Measurements from ENCODE around the gene TMEM119. TPM values are rescaled to one million over a fixed set of nuclear protein-coding genes. Genes with fewer than 3 reads are reported as not detected.
A peak's percentile ranks its signal among the peaks of the same experiment; 100 is the strongest.

Gene TMEM119
- total RNA-seq (ENCODE audit: unreplicated experiment), result 0.36 TPM
- long read RNA-seq, result 0 reads

- H3K27ac Mint-ChIP-seq (ENCODE audit: unreplicated experiment), result no peak within 1 kb of the TSS
- TF ChIP-seq CTCF (IDR thresholded peaks at IDR 0.05; ENCODE audit: unreplicated experiment), result no peak
- H3K36me3 Mint-ChIP-seq (ENCODE audit: low read depth, unreplicated experiment), result no peaks in the 10 kb centered on the region
- no peak within 1 kb of the TSS for H3K4me3 Mint-ChIP-seq (ENCODE audit: unreplicated experiment)
- H3K4me1 Mint-ChIP-seq (ENCODE audit: unreplicated experiment), result no peaks in the 10 kb centered on the region
- H3K27me3 Mint-ChIP-seq (ENCODE audit: unreplicated experiment), result peaks cover 4% of the 10 kb centered on the region
- DNase-seq (ENCODE audit: low spot score), result no peak
- no peaks in the 10 kb centered on the region for H3K9me3 Mint-ChIP-seq (ENCODE audit: unreplicated experiment)
Observed at GRCh38 chr12:108597559-108598471, at the start of gene TMEM119. Gene TMEM119 (minus strand): TSS chr12:108598084. CDS start chr12:108592383, 5,701 bp downstream.

- TF ChIP-seq CTCF (IDR thresholded peaks at IDR 0.05; ENCODE audit: unreplicated experiment), result no peak
- H3K27ac Mint-ChIP-seq (ENCODE audit: unreplicated experiment), result peak overlapping the region; percentile 57
- peaks cover 50% of the 10 kb centered on the region for H3K36me3 Mint-ChIP-seq (ENCODE audit: low read depth, unreplicated experiment)
- H3K9me3 Mint-ChIP-seq (ENCODE audit: unreplicated experiment), result no peaks in the 10 kb centered on the region
- H3K4me3 Mint-ChIP-seq (ENCODE audit: unreplicated experiment), result peak overlapping the region; percentile 28
- DNase-seq (ENCODE audit: low spot score), result no peak
- peaks cover 12% of the 10 kb centered on the region for H3K27me3 Mint-ChIP-seq (ENCODE audit: unreplicated experiment)
- H3K4me1 Mint-ChIP-seq (ENCODE audit: unreplicated experiment), result peaks cover 35% of the 10 kb centered on the region
Observed at GRCh38 chr12:108646600-108647579, 49.0 kb upstream of the TMEM119 start.

- peaks cover 12% of the 10 kb centered on the region for H3K27me3 Mint-ChIP-seq (ENCODE audit: unreplicated experiment)
- no peak for DNase-seq (ENCODE audit: low spot score)
- H3K4me1 Mint-ChIP-seq (ENCODE audit: unreplicated experiment), result peaks cover 37% of the 10 kb centered on the region
- H3K4me3 Mint-ChIP-seq (ENCODE audit: unreplicated experiment), result peak overlapping the region; percentile 74
- no peaks in the 10 kb centered on the region for H3K9me3 Mint-ChIP-seq (ENCODE audit: unreplicated experiment)
- H3K27ac Mint-ChIP-seq (ENCODE audit: unreplicated experiment), result peak overlapping the region; percentile 57
- no peak for TF ChIP-seq CTCF (IDR thresholded peaks at IDR 0.05; ENCODE audit: unreplicated experiment)
- peaks cover 46% of the 10 kb centered on the region for H3K36me3 Mint-ChIP-seq (ENCODE audit: low read depth, unreplicated experiment)
Observed at GRCh38 chr12:108645686-108646599, 48.1 kb upstream of the TMEM119 start.

GRCh38 chr12:108644811-108645120, 46.9 kb upstream of the TMEM119 start:
- no peak for DNase-seq (ENCODE audit: low spot score)
- H3K36me3 Mint-ChIP-seq (ENCODE audit: low read depth, unreplicated experiment), result peaks cover 53% of the 10 kb centered on the region
- TF ChIP-seq CTCF (IDR thresholded peaks at IDR 0.05; ENCODE audit: unreplicated experiment), result no peak
- peak overlapping the region; percentile 56 for H3K4me3 Mint-ChIP-seq (ENCODE audit: unreplicated experiment)
- no peaks in the 10 kb centered on the region for H3K9me3 Mint-ChIP-seq (ENCODE audit: unreplicated experiment)
- H3K27ac Mint-ChIP-seq (ENCODE audit: unreplicated experiment), result no peak overlapping the region
- H3K27me3 Mint-ChIP-seq (ENCODE audit: unreplicated experiment), result peaks cover 13% of the 10 kb centered on the region
- peaks cover 43% of the 10 kb centered on the region for H3K4me1 Mint-ChIP-seq (ENCODE audit: unreplicated experiment)
